Mammary epithelial cell (primary cell): ENCODE measurements around the gene NPAS3.

Experiments
- CTCF ChIP-seq, 2 donors: IDR thresholded peaks in 1 of 2; conservative IDR thresholded peaks in 1 of 2; 2 replicates each; pipeline ENCODE4 v1.5.1; 2011 to 2012; ENCODE audit warnings: inconsistent platforms in 2 of 2, low read length in 2 of 2, mild to moderate bottlenecking in 2 of 2, control low read depth in 1 of 2, low read depth in 1 of 2; ENCODE audit not compliant: insufficient read depth in 1 of 2; ENCODE audit errors: extremely low read depth in 1 of 2
- EZH2 ChIP-seq: IDR thresholded peaks from 2 replicates; pipeline ENCODE4 v1.6.1; 2012; ENCODE audit warnings: low read length, inconsistent platforms, borderline replicate concordance

- TF ChIP-seq EZH2 (no peak), CTCF (conservative IDR thresholded peaks at IDR 0.05 in 1 of 2, IDR thresholded peaks at IDR 0.05 in 1 of 2; ENCODE audit: extremely low read depth in 1 of 2, insufficient read depth in 1 of 2, low read depth in 1 of 2, low read length in 2 of 2) (no peak)
Observed at GRCh38 chr14:33560718-33561431, 622.2 kb downstream of the NPAS3 start.
